ENCODE measurements around the gene COG1. TPM values are rescaled to one million over a fixed set of nuclear protein-coding genes. Genes with fewer than 3 reads are reported as not detected.

Gene COG1
- total RNA-seq, 1 donor = 23.2 TPM

DNA sequence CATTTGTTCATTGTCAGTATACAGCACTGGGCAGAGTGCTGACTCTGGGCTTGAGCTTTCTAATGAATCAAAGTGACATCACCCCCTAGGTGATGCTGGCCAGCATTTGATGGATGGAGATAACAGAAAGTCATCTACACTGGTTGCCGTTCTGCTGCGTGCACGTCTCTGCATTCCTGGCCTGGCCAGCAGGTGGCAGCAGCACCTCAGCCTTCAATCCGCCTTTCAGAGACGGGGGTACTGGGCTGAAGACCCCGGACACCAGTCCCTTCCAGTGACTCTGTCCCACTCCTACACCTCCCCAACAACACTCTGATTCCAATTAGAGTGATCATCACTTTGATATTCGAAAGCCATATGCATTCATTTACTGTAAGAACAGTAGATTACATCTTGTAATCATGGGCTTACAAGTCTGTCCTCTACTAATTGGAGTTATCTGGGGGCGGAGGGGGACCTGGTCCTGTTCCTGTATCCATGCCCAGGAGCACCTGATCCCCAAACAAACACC lies 62.9 kb downstream of the COG1 start:
- Histone ChIP-seq H2AFZ (ENCODE audit: low read length) (no peak overlapping the region), H3K27me3 (ENCODE audit: insufficient read depth, low read length) (peaks cover 14% of the 10 kb centered on the region)
- DNase-seq (ENCODE audit: insufficient read length, low spot score, missing footprints) = no peak

GRCh38 chr17:73256220-73256619 lies 63.4 kb downstream of the COG1 start:
- H3K27ac ChIP-seq (ENCODE audit: low read depth, low read length) = no peak overlapping the region

More for the DNA sequence above, 62.9 kb downstream of the COG1 start:
- Histone ChIP-seq H3K27ac (ENCODE audit: low read depth, low read length) (no peak overlapping the region), H4K20me1 (ENCODE audit: insufficient read depth, low read length) (no peaks in the 10 kb centered on the region), H3K4me3 (ENCODE audit: insufficient read depth, low read length) (no peak overlapping the region), H3K79me2 (ENCODE audit: insufficient read depth, low read length) (no peaks in the 10 kb centered on the region), H3K36me3 (ENCODE audit: insufficient read depth, low read length) (no peaks in the 10 kb centered on the region), H3K4me1 (ENCODE audit: insufficient read depth, low read length) (no peaks in the 10 kb centered on the region), H3K9me3 (ENCODE audit: low read depth, low read length) (no peaks in the 10 kb centered on the region), H3K4me2 (ENCODE audit: insufficient read depth, low read length) (peak overlapping the region; percentile 15)
- TF ChIP-seq, protein P1, sequence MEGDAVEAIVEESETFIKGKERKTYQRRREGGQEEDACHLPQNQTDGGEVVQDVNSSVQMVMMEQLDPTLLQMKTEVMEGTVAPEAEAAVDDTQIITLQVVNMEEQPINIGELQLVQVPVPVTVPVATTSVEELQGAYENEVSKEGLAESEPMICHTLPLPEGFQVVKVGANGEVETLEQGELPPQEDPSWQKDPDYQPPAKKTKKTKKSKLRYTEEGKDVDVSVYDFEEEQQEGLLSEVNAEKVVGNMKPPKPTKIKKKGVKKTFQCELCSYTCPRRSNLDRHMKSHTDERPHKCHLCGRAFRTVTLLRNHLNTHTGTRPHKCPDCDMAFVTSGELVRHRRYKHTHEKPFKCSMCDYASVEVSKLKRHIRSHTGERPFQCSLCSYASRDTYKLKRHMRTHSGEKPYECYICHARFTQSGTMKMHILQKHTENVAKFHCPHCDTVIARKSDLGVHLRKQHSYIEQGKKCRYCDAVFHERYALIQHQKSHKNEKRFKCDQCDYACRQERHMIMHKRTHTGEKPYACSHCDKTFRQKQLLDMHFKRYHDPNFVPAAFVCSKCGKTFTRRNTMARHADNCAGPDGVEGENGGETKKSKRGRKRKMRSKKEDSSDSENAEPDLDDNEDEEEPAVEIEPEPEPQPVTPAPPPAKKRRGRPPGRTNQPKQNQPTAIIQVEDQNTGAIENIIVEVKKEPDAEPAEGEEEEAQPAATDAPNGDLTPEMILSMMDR (IDR thresholded peaks at IDR 0.05; ENCODE audit: extremely low read depth, low read depth, low read length) = peak; percentile 98

GRCh38 chr17:73257516-73257915 lies 64.7 kb downstream of the COG1 start:
- H3K9me3 ChIP-seq (ENCODE audit: low read depth, low read length) = no peaks in the 10 kb centered on the region
- H3K36me3 ChIP-seq (ENCODE audit: insufficient read depth, low read length) = no peaks in the 10 kb centered on the region
- no peaks in the 10 kb centered on the region for H4K20me1 ChIP-seq (ENCODE audit: insufficient read depth, low read length)

More at GRCh38 chr17:73256220-73256619, 63.4 kb downstream of the COG1 start:
- no peak overlapping the region for H3K4me3 ChIP-seq (ENCODE audit: insufficient read depth, low read length)
- no peaks in the 10 kb centered on the region for H3K4me1 ChIP-seq (ENCODE audit: insufficient read depth, low read length)
- DNase-seq (ENCODE audit: insufficient read length, low spot score, missing footprints) = no peak
- no peak overlapping the region for H3K4me2 ChIP-seq (ENCODE audit: insufficient read depth, low read length)
- no peaks in the 10 kb centered on the region for H3K79me2 ChIP-seq (ENCODE audit: insufficient read depth, low read length)
- H3K27me3 ChIP-seq (ENCODE audit: insufficient read depth, low read length) = peaks cover 11% of the 10 kb centered on the region
- no peak overlapping the region for H2AFZ ChIP-seq (ENCODE audit: low read length)
- no peaks in the 10 kb centered on the region for H3K36me3 ChIP-seq (ENCODE audit: insufficient read depth, low read length)
- TF ChIP-seq, protein P1 (IDR thresholded peaks at IDR 0.05; ENCODE audit: extremely low read depth, low read depth, low read length) = no peak
- H4K20me1 ChIP-seq (ENCODE audit: insufficient read depth, low read length) = no peaks in the 10 kb centered on the region
- no peaks in the 10 kb centered on the region for H3K9me3 ChIP-seq (ENCODE audit: low read depth, low read length)

More at GRCh38 chr17:73257516-73257915, 64.7 kb downstream of the COG1 start:
- Histone ChIP-seq H3K27ac (ENCODE audit: low read depth, low read length) (no peak overlapping the region), H2AFZ (ENCODE audit: low read length) (no peak overlapping the region), H3K4me3 (ENCODE audit: insufficient read depth, low read length) (no peak overlapping the region), H3K4me2 (ENCODE audit: insufficient read depth, low read length) (no peak overlapping the region), H3K27me3 (ENCODE audit: insufficient read depth, low read length) (peaks cover 3% of the 10 kb centered on the region), H3K4me1 (ENCODE audit: insufficient read depth, low read length) (no peaks in the 10 kb centered on the region), H3K79me2 (ENCODE audit: insufficient read depth, low read length) (no peaks in the 10 kb centered on the region)
- no peak for DNase-seq (ENCODE audit: insufficient read length, low spot score, missing footprints)
- TF ChIP-seq, protein P1 (IDR thresholded peaks at IDR 0.05; ENCODE audit: extremely low read depth, low read depth, low read length) = no peak

Other genes with a start within 250 kb of the COG1 start
- gene SLC39A11, start 100.4 kb upstream of the COG1 start, total RNA-seq = 20.9 and 27.1 TPM in 2 replicates
- under 0.01 TPM in 2 replicates for gene SSTR2, start 28.0 kb upstream of the COG1 start, total RNA-seq
- not detected in 2 replicates for gene CPSF4L, start 68.8 kb downstream of the COG1 start, total RNA-seq
- gene CDC42EP4, start 118.9 kb downstream of the COG1 start, total RNA-seq = 13.8 and 16.3 TPM in 2 replicates

All from osteoblast (primary cell).